Endodermal cell (in vitro differentiated cells): ENCODE results near the gene EDARADD. TPM values are rescaled to one million over a fixed set of nuclear protein-coding genes. Genes with fewer than 3 reads are reported as not detected.

Source experiments
- DNase-seq: peaks from one replicate; pipeline ENCODE4 v3.0.0-alpha.2; 2017
- H3K27ac ChIP-seq: 2 replicates; pipeline ENCODE4 v1.5.1; 2013; ENCODE audit warnings: mild to moderate bottlenecking, low read depth, low read length, moderate library complexity
- H3K27me3 ChIP-seq: 2 replicates; pipeline ENCODE4 v1.6.1; 2013; ENCODE audit warnings: mild to moderate bottlenecking, low read length, moderate library complexity; ENCODE audit not compliant: insufficient read depth, control insufficient read depth, poor library complexity, severe bottlenecking
- H3K36me3 ChIP-seq: 2 replicates; pipeline ENCODE4 v1.7.0; 2013; ENCODE audit warnings: mild to moderate bottlenecking, low read length, moderate library complexity; ENCODE audit not compliant: control insufficient read depth, insufficient read depth
- H3K4me1 ChIP-seq: one replicate; pipeline ENCODE4 v1.7.0; 2013; ENCODE audit warnings: low read length; ENCODE audit not compliant: control insufficient read depth, insufficient read depth
- H3K4me3 ChIP-seq: 2 replicates; pipeline ENCODE4 v1.5.1; 2013; ENCODE audit warnings: mild to moderate bottlenecking, low read length, moderate library complexity
- H3K9ac ChIP-seq: 2 replicates; pipeline ENCODE4 v1.6.1; 2013; ENCODE audit warnings: mild to moderate bottlenecking, low read length, moderate library complexity; ENCODE audit not compliant: poor library complexity, severe bottlenecking; ENCODE audit errors: extremely low read depth
- H3K9me3 ChIP-seq: 2 replicates; pipeline ENCODE4 v1.6.1; 2013; ENCODE audit warnings: mild to moderate bottlenecking, low read length, moderate library complexity; ENCODE audit not compliant: control insufficient read depth
- H3K27ac Mint-ChIP-seq: 2 replicates; pipeline ENCODE4 v1.8.0; 2020; ENCODE audit warnings: mixed read lengths
- H3K27me3 Mint-ChIP-seq: 2 replicates; pipeline ENCODE4 v1.8.0; 2021; ENCODE audit warnings: mild to moderate bottlenecking, mixed read lengths; ENCODE audit not compliant: insufficient read depth
- H3K36me3 Mint-ChIP-seq: 2 replicates; pipeline ENCODE4 v1.8.0; 2020; ENCODE audit warnings: low read depth, mixed read lengths
- H3K4me1 Mint-ChIP-seq: 2 replicates; pipeline ENCODE4 v1.8.0; 2020; ENCODE audit warnings: mixed read lengths
- H3K4me3 Mint-ChIP-seq: 2 replicates; pipeline ENCODE4 v1.8.0; 2020; ENCODE audit warnings: mild to moderate bottlenecking, moderate library complexity, mixed read lengths
- H3K9me3 Mint-ChIP-seq: 2 replicates; pipeline ENCODE4 v1.8.0; 2020; ENCODE audit warnings: mild to moderate bottlenecking, mixed read lengths
- WGBS, 2 experiments: methylation state at CpG; one replicate each; pipeline versions ENCODE4 v1.1.5 to v1.1.7; 2013; ENCODE audit warnings: missing lambda C conversion rate in 2 of 2, mixed read lengths in 1 of 2; ENCODE audit not compliant: insufficient coverage in 1 of 2, insufficient read length in 1 of 2; 5-methylcytosine and 5-hydroxymethylcytosine counted together
- total RNA-seq, 2 donors: library from RNA; stranded (reverse); fragmentation: NEBNext Ultra II Directional in 1 of 2; extraction: Animal tissue kit (Norgen Biotek cat#: 25700) in 1 of 2; gene quantifications; 2 replicates in 1 of 2; 3 replicates in 1 of 2; pipeline ENCODE4 v1.2.1, GENCODE V29; 2021
- TF ChIP-seq, protein P1 (sequence below): fragments of 200-600 bp; sonication (generic); conservative IDR thresholded peaks from 2 replicates; pipeline ENCODE4 v1.5.0; 2021; ENCODE audit warnings: antibody characterized with exemption, mild to moderate bottlenecking

The EDARADD gene
- total RNA-seq, 2 donors from 2014 or later, result 5.0 to 5.5 TPM

DNA sequence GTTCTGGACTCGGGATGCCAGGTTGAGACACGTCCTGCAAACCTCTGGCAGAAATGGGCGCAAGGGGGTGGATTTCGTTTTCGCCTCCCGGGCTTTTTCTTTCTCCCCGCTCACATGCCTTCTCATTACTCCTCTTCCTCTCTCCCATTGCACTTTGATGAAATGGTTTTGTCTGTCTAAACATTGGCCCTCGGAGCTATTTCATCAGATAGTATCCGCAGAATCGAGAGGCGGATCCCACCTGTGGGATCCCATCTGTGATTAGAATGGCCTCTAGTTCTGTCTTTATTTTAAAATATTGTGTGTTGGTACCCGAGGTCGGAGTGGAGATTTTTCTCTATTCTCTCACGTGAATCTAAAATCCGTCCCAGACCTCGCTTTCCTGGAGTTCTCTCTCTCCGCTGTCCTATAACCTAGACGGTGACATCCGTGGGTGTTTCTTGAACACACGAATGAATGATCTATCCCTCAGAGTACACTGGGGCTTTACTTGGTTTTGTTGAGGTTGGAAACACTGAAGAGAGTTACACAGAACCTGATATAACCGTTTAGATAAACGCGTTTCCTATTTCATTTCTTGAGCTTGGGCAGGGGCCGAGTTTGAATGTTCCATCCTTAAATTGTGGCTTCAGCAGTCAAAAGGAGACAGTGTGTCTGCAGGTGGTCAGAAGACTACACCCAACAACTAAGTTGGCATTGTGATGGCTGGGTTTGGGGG, 2.0 kb downstream of the EDARADD start:
- Histone ChIP-seq H3K9ac (peak overlapping the region; percentile 59), H3K27me3 (peaks cover 26% of the 10 kb centered on the region), H3K4me1 (peaks cover 5% of the 10 kb centered on the region), H3K27ac (no peak overlapping the region), H3K4me3 (peak overlapping the region; percentile 90), H3K9me3 (no peaks in the 10 kb centered on the region), H3K36me3 (no peaks in the 10 kb centered on the region)
- peak overlapping the region; percentile 73 for H3K4me3 Mint-ChIP-seq
- 24 to 26% methylated on average over 9 to 24 of the region's 24 CpGs for WGBS, 2 experiments
- H3K36me3 Mint-ChIP-seq, result no peaks in the 10 kb centered on the region
- TF ChIP-seq, protein P1, sequence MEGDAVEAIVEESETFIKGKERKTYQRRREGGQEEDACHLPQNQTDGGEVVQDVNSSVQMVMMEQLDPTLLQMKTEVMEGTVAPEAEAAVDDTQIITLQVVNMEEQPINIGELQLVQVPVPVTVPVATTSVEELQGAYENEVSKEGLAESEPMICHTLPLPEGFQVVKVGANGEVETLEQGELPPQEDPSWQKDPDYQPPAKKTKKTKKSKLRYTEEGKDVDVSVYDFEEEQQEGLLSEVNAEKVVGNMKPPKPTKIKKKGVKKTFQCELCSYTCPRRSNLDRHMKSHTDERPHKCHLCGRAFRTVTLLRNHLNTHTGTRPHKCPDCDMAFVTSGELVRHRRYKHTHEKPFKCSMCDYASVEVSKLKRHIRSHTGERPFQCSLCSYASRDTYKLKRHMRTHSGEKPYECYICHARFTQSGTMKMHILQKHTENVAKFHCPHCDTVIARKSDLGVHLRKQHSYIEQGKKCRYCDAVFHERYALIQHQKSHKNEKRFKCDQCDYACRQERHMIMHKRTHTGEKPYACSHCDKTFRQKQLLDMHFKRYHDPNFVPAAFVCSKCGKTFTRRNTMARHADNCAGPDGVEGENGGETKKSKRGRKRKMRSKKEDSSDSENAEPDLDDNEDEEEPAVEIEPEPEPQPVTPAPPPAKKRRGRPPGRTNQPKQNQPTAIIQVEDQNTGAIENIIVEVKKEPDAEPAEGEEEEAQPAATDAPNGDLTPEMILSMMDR, result no peak
- H3K9me3 Mint-ChIP-seq, result no peaks in the 10 kb centered on the region
- no peak for DNase-seq
- peaks cover 43% of the 10 kb centered on the region for H3K27me3 Mint-ChIP-seq
- no peak overlapping the region for H3K27ac Mint-ChIP-seq
- H3K4me1 Mint-ChIP-seq, result peaks cover 23% of the 10 kb centered on the region

DNA sequence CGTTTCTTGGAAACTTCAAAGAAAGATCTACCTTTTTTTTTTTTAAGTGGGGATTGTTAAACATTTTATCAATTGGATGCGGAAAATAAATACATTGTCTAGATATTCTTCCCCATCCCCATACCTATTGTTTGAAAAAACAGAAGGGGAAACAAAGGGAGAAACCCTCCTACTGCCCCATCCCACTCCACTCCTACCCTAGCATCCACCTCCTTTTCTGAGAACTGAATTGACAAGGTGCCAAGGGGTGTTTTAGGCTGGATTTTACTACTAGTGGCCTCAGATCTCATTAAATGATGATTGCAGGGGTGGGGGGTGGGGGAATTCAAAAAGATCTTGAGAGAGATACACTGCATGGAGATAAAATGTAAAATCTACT, 2.6 kb downstream of the EDARADD start:
- H3K27me3 Mint-ChIP-seq, result peaks cover 44% of the 10 kb centered on the region
- TF ChIP-seq, protein P1, result no peak
- no peaks in the 10 kb centered on the region for H3K36me3 ChIP-seq
- H3K4me3 ChIP-seq, result peak overlapping the region; percentile 90
- no peak overlapping the region for H3K27ac ChIP-seq
- peaks cover 5% of the 10 kb centered on the region for H3K4me1 ChIP-seq
- H3K27me3 ChIP-seq, result peaks cover 26% of the 10 kb centered on the region
- H3K9me3 Mint-ChIP-seq, result no peaks in the 10 kb centered on the region
- no peak overlapping the region for H3K27ac Mint-ChIP-seq
- H3K36me3 Mint-ChIP-seq, result no peaks in the 10 kb centered on the region
- peaks cover 27% of the 10 kb centered on the region for H3K4me1 Mint-ChIP-seq
- no peaks in the 10 kb centered on the region for H3K9me3 ChIP-seq
- H3K9ac ChIP-seq, result no peak overlapping the region
- peak overlapping the region; percentile 73 for H3K4me3 Mint-ChIP-seq
- DNase-seq, result no peak
- whole genome bisulfite sequencing, 2 experiments, result 100% methylated on average over 1 of the region's 2 CpGs; no CpG with 5 or more reads in 1 of the 2 experiments

DNA sequence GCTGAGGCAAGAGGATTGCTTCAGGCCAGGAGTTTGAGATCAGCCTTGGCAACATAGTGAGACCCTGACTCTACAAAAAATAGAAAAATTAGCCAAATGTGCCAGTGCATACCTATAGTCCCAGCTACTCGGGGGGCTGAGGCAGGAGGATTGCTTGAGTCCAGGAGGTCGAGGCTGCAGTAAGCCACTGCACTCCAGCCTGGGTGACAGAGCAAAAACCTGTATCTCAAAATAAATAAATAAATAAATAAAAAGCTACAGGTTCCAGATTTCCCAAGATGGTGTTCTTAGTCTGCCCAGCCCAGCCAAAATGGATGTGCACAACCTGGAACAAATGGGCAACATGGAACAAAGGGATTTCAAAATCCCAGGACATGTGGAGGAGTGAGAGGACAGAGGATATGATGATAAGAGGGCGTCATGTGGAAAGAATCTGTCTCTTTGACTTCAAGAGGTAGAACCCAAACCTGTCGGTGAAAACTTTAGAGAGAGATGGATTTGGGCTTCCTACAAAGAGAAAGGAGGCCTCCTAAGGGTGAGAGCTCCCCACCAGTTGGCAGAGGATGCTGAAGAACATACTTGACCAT, 3.2 kb downstream of the EDARADD start:
- no peak overlapping the region for H3K4me3 Mint-ChIP-seq
- peaks cover 26% of the 10 kb centered on the region for H3K27me3 ChIP-seq

More for the DNA sequence above, 3.2 kb downstream of the EDARADD start:
- WGBS, 2 experiments, result 92 to 97% methylated on average over 4 of the region's 4 CpGs
- no peak for DNase-seq
- no peaks in the 10 kb centered on the region for H3K36me3 Mint-ChIP-seq
- Histone ChIP-seq H3K27ac (no peak overlapping the region), H3K4me1 (peaks cover 5% of the 10 kb centered on the region), H3K9me3 (no peaks in the 10 kb centered on the region), H3K36me3 (no peaks in the 10 kb centered on the region), H3K4me3 (peak overlapping the region; percentile 16), H3K9ac (no peak overlapping the region)
- TF ChIP-seq, protein P1, result no peak
- peaks cover 44% of the 10 kb centered on the region for H3K27me3 Mint-ChIP-seq
- no peak overlapping the region for H3K27ac Mint-ChIP-seq
- no peaks in the 10 kb centered on the region for H3K9me3 Mint-ChIP-seq
- peaks cover 27% of the 10 kb centered on the region for H3K4me1 Mint-ChIP-seq
